ENCODE measurements around the gene SIRPA.

The SIRPA gene

DNA sequence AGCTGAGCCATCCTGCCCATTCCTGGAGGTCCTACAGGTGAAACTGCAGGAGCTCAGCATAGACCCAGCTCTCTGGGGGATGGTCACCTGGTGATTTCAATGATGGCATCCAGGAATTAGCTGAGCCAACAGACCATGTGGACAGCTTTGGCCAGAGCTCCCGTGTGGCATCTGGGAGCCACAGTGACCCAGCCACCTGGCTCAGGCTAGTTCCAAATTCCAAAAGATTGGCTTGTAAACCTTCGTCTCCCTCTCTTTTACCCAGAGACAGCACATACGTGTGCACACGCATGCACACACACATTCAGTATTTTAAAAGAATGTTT is 44.0 kb downstream of the SIRPA start:
- Histone ChIP-seq H3K4me3 (ENCODE audit: low read length) (no peak overlapping the region), H3F3A (ENCODE audit: control insufficient read depth, insufficient read depth) (no peaks in the 10 kb centered on the region), H3K27me3 (ENCODE audit: control insufficient read depth, low read length) (peaks cover 5% of the 10 kb centered on the region), H3K9me3 (ENCODE audit: control insufficient read depth, insufficient read depth, low read length) (no peaks in the 10 kb centered on the region), H3K27ac (ENCODE audit: low read depth, low read length) (no peak overlapping the region), H3K4me1 (ENCODE audit: control insufficient read depth, low read length) (no peaks in the 10 kb centered on the region), H3K79me2 (ENCODE audit: control insufficient read depth, low read length) (no peaks in the 10 kb centered on the region), H3K4me2 (ENCODE audit: low read length) (no peak overlapping the region), H3K9me2 (replicated peaks; ENCODE audit: control insufficient read depth, low read length) (no peaks in the 10 kb centered on the region), H4K20me1 (ENCODE audit: control insufficient read depth, insufficient read depth, low read depth, low read length) (no peaks in the 10 kb centered on the region), H3K36me3 (ENCODE audit: control insufficient read depth, low read length) (no peaks in the 10 kb centered on the region)
- TF ChIP-seq, protein P1, sequence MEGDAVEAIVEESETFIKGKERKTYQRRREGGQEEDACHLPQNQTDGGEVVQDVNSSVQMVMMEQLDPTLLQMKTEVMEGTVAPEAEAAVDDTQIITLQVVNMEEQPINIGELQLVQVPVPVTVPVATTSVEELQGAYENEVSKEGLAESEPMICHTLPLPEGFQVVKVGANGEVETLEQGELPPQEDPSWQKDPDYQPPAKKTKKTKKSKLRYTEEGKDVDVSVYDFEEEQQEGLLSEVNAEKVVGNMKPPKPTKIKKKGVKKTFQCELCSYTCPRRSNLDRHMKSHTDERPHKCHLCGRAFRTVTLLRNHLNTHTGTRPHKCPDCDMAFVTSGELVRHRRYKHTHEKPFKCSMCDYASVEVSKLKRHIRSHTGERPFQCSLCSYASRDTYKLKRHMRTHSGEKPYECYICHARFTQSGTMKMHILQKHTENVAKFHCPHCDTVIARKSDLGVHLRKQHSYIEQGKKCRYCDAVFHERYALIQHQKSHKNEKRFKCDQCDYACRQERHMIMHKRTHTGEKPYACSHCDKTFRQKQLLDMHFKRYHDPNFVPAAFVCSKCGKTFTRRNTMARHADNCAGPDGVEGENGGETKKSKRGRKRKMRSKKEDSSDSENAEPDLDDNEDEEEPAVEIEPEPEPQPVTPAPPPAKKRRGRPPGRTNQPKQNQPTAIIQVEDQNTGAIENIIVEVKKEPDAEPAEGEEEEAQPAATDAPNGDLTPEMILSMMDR (IDR thresholded peaks at IDR 0.05; ENCODE audit: low read depth, low read length, poor library complexity, severe bottlenecking) = no peak
- no peak for TF ChIP-seq EZH2phosphoT487 (IDR thresholded peaks at IDR 0.05; ENCODE audit: borderline replicate concordance, low read length)

DNA sequence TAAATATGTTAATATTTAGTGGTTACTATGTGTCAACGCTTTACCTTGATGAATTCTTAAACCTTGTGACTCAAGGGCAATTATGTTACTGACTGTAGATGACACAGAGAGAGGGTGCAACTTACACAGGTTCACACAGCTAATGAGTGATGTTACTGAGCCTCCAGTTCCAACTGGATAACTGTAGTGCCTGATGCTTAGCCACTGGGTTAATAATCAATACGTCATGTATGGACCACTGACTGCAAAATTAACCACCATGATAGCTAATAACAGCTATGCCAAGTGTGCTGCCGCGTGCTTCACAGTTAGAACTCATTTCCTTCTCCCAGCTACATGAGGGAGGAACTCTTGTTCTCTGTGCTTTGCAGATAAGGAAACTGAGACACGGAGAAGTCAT is 45.4 kb downstream of the SIRPA start:
- Histone ChIP-seq H3K4me1 (ENCODE audit: control insufficient read depth, low read length) (no peaks in the 10 kb centered on the region), H3K4me2 (ENCODE audit: low read length) (no peak overlapping the region), H3K27me3 (ENCODE audit: control insufficient read depth, low read length) (peaks cover 14% of the 10 kb centered on the region), H3K79me2 (ENCODE audit: control insufficient read depth, low read length) (no peaks in the 10 kb centered on the region), H3K9me2 (replicated peaks; ENCODE audit: control insufficient read depth, low read length) (no peaks in the 10 kb centered on the region), H3F3A (ENCODE audit: control insufficient read depth, insufficient read depth) (no peaks in the 10 kb centered on the region), H3K36me3 (ENCODE audit: control insufficient read depth, low read length) (no peaks in the 10 kb centered on the region), H4K20me1 (ENCODE audit: control insufficient read depth, insufficient read depth, low read depth, low read length) (no peaks in the 10 kb centered on the region), H3K4me3 (ENCODE audit: low read length) (no peak overlapping the region), H3K27ac (ENCODE audit: low read depth, low read length) (no peak overlapping the region), H3K9me3 (ENCODE audit: control insufficient read depth, insufficient read depth, low read length) (no peaks in the 10 kb centered on the region)
- TF ChIP-seq, protein P1 (IDR thresholded peaks at IDR 0.05; ENCODE audit: low read depth, low read length, poor library complexity, severe bottlenecking) = no peak
- TF ChIP-seq EZH2phosphoT487 (IDR thresholded peaks at IDR 0.05; ENCODE audit: borderline replicate concordance, low read length) = no peak

DNA sequence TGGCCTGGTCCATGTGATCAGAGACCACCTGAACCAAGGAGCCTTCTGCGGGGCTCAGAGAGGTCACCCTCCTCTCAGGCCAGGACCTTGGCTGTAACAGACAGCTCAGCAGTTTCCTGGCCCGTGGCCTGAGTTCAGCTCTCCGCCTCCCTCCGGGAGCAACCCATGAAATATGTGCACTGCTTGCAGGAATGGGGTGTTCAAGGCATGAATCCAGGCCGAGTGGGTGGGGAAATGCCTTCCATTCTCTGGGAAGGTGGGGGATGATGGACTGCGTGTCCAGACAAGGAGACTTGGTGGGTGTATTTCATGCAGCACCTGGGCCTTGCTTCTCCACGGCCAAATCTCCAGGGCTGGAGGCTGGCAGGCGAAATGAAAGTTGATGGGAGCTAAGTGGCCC is 46.0 kb downstream of the SIRPA start:
- H3K4me2 ChIP-seq (ENCODE audit: low read length) = no peak overlapping the region
- no peak overlapping the region for H3K4me3 ChIP-seq (ENCODE audit: low read length)
- no peaks in the 10 kb centered on the region for H3K36me3 ChIP-seq (ENCODE audit: control insufficient read depth, low read length)
- no peaks in the 10 kb centered on the region for H3K79me2 ChIP-seq (ENCODE audit: control insufficient read depth, low read length)
- no peaks in the 10 kb centered on the region for H3K9me3 ChIP-seq (ENCODE audit: control insufficient read depth, insufficient read depth, low read length)
- no peaks in the 10 kb centered on the region for H3F3A ChIP-seq (ENCODE audit: control insufficient read depth, insufficient read depth)
- peaks cover 16% of the 10 kb centered on the region for H3K27me3 ChIP-seq (ENCODE audit: control insufficient read depth, low read length)
- no peak overlapping the region for H3K27ac ChIP-seq (ENCODE audit: low read depth, low read length)
- H3K9me2 ChIP-seq (replicated peaks; ENCODE audit: control insufficient read depth, low read length) = no peaks in the 10 kb centered on the region
- no peak for TF ChIP-seq EZH2phosphoT487 (IDR thresholded peaks at IDR 0.05; ENCODE audit: borderline replicate concordance, low read length)
- TF ChIP-seq, protein P1 (IDR thresholded peaks at IDR 0.05; ENCODE audit: low read depth, low read length, poor library complexity, severe bottlenecking) = no peak
- no peaks in the 10 kb centered on the region for H3K4me1 ChIP-seq (ENCODE audit: control insufficient read depth, low read length)
- H4K20me1 ChIP-seq (ENCODE audit: control insufficient read depth, insufficient read depth, low read depth, low read length) = no peaks in the 10 kb centered on the region

DNA sequence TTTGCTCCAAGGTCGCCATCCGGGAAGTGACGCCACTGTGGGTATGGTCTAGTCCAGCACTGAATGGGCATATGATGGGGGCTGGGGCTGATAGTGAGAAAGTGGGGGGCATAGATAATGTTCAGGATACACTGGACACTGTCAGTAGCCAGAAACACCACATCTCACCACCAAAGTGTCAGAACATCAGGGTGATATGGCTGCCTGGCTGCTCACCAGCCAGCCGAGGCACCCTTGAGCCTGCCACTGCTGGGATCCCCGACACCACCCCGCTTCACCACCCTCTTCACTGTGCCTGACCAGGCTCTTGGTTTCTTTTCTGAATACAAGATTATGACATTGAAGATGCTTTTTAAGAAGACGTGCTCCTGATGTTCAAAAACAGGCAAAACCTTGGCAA is 46.9 kb downstream of the SIRPA start:
- Histone ChIP-seq H3K4me1 (ENCODE audit: control insufficient read depth, low read length) (no peaks in the 10 kb centered on the region), H4K20me1 (ENCODE audit: control insufficient read depth, insufficient read depth, low read depth, low read length) (no peaks in the 10 kb centered on the region), H3K27ac (ENCODE audit: low read depth, low read length) (no peak overlapping the region), H3K27me3 (ENCODE audit: control insufficient read depth, low read length) (peaks cover 22% of the 10 kb centered on the region), H3K4me3 (ENCODE audit: low read length) (no peak overlapping the region), H3K9me2 (replicated peaks; ENCODE audit: control insufficient read depth, low read length) (no peaks in the 10 kb centered on the region), H3F3A (ENCODE audit: control insufficient read depth, insufficient read depth) (no peaks in the 10 kb centered on the region), H3K36me3 (ENCODE audit: control insufficient read depth, low read length) (no peaks in the 10 kb centered on the region), H3K9me3 (ENCODE audit: control insufficient read depth, insufficient read depth, low read length) (no peaks in the 10 kb centered on the region), H3K79me2 (ENCODE audit: control insufficient read depth, low read length) (no peaks in the 10 kb centered on the region), H3K4me2 (ENCODE audit: low read length) (no peak overlapping the region)
- TF ChIP-seq EZH2phosphoT487 (IDR thresholded peaks at IDR 0.05; ENCODE audit: borderline replicate concordance, low read length) = no peak
- TF ChIP-seq, protein P1 (IDR thresholded peaks at IDR 0.05; ENCODE audit: low read depth, low read length, poor library complexity, severe bottlenecking) = no peak
